ENCODE data around the gene WLS.

- no peak for TF ChIP-seq CTCF (conservative IDR thresholded peaks at IDR 0.05; ENCODE audit: low read depth in 2 of 2)
- no peak for TF ChIP-seq REST (IDR thresholded peaks at IDR 0.05; ENCODE audit: unreplicated experiment)
- TF ChIP-seq POLR2AphosphoS5 (IDR thresholded peaks at IDR 0.05; ENCODE audit: low read depth), result no peak
Measured at GRCh38 chr1:68142461-68142860, 89.9 kb downstream of the WLS start.
